ENCODE data around the gene SPTSSA.
"Not testable (repeated sequence)": the region's sequence is repeated elsewhere in the genome, so short reads cannot be mapped to it uniquely, and the experiment has no call there.

SPTSSA gene, protein sequence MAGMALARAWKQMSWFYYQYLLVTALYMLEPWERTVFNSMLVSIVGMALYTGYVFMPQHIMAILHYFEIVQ

DNA sequence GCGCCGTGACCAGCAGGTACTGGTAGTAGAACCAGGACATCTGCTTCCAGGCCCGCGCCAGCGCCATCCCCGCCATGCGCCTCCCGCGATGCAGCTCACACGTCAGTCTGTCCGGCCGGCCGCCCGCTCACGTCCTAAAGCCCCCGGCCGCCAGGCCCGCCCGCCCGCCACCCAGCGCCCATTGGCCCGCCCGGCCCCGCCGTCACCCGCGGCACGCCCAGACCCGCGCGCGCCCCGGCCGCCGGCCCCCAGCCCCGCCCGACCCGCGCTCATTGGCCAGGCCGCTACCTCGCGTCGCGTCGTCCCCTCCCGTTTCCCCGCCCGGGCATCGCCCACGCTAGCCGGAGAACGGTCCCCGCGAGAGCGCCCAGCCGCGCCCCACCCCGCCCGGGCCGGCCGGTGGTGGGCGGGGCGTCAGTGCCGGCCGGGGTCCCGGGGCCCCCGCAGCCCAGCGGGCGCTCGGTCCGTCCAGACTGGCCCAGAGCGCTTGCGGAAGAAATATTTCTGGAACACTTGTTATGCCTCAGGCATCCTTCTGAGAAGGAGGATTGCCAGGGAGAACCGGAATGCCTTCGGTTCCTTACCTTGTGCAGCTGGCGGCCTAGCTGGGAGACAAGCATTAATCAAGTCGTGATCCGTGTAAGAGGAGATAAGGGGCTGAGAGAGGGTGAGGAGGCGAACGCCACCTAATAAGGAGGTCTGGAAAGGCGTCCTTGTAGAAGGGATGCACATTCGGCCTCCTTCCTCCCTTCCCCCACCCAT lies at the start of gene SPTSSA:
TSS of gene SPTSSA (minus strand) at position 109 of the 762 bp plus-strand sequence. CDS start at position 76, 33 bp downstream.
- DNase-seq (ENCODE audit: low spot score) = peak; percentile 93

DNA sequence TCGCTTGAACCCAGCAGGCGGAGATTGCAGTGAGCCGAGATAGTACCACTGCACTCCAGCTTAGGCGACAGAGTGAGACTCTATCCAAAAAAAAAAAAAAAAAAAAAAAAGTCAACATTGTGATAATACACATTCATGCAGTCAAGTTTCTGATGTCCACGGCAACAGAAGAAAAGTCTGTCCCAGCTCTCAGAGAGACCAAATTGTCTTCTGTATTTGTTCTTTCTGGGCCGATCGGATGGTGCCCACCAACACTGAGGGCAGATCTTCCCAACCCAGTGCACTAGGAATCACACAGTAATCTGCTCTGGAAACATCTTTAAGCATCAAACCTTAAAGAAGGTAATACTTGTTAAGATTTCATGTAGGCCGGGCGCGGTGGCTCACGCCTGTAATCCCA lies 45.8 kb upstream of the SPTSSA start:
- DNase-seq (ENCODE audit: low spot score) = no peak

DNA sequence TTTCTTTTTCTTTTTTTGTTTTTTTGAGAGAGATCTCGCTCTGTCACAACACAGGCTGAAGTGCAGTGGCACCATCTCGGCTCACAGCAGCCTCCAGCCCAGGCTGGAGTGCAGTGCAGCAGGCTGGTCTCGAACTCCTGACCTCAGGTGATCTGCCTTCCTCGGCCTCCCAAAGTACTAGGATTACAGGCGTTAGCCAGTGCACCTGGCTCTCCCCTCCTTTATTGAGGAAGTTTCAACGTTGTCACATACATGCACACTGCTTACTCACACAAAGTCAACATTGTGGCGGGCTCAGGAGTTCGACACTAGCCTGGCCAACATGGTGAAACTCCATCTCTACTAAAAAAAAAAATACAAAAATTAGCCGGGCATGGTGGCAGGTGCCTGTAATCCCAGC lies 45.4 kb upstream of the SPTSSA start:
- no peak for DNase-seq (ENCODE audit: low spot score)

DNA sequence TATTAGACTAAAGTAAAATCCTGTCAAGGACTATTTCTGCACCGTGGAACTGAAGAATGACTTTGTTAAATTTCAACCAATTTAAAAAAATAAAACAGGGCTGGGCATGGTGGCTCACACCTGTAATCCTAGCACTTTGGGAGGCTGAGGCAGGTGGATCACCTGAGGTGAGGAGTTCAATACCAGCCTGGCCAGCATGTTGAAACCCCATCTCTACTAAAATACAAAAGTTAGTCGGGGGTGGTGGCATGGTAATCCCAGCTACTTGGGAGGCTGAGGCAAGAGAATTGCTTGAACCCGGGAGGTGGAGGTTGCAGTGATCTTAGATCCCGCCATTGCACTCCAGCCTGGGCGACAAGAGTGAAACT lies 43.1 kb upstream of the SPTSSA start:
- not testable (repeated sequence) for DNase-seq (ENCODE audit: low spot score)

DNA sequence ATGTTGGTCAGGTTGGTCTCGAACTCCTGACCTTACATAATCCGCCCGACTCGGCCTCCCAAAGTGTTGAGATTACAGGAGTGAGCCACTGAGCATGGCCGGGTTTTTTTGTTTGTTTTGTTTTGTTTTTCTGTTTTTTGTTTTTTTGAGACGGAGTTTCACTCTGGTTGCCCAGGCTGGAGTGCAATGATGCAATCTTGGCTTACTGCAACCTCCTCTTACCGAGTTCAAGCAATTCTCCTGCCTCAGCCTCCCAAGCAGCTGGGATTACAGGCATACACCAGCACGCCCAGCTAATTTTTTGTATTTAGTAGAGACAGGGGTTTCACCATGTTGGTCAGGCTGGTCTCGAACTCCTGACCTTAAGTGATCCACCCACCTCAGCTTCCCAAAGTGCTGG lies 42.0 kb upstream of the SPTSSA start:
- not testable (repeated sequence) for DNase-seq (ENCODE audit: low spot score)

DNA sequence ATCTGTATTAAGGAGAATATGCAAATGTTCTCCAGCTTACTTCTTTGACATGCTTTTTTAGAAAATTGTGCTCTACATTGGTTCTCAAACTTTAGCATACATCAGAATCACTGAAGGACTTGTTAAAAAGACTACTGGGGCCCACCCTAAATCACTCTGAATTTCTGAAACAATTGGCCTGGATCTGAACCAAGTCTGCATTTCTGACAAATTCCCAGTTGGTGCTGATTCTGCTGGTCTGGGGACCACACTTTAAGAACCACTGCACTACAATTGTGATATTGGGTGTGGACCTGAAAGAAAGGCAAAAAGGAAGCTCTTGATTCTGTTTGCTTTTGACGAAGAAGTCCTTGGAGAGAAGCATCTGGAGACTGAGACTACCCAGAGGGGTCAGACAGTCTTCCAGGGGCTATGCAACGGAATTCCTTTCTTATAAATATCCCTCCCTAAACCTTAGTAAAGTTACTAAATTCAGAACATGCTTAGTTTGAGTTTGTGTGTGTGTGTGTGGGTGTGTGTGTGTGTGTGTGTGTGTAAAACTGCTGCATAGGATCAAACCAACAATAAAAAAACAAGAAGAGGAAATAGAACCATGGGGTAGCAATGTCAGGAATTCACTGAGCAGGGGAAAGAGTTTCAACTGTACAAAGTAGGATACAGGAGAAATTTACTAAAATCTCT lies 40.6 kb upstream of the SPTSSA start:
- no peak for DNase-seq (ENCODE audit: low spot score)

DNA sequence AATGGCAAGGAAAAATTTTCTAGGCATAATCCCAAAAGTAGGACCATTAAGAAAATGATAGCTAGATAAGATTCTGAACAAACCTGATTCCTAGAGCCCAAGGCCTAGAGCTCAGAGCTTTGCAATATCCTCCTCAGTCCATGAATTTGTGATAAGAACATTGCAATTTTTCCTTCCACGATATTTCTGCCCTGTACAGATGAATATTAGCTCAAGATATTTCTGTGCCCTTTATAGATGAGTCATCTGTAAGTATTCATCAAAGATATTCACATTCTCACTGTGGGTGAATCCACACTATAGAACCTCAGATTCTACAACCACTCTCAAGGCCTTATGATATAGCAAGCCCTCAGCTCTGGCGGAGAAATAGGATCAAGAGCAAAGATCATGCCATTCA lies 40.0 kb upstream of the SPTSSA start:
- DNase-seq (ENCODE audit: low spot score) = no peak

DNA sequence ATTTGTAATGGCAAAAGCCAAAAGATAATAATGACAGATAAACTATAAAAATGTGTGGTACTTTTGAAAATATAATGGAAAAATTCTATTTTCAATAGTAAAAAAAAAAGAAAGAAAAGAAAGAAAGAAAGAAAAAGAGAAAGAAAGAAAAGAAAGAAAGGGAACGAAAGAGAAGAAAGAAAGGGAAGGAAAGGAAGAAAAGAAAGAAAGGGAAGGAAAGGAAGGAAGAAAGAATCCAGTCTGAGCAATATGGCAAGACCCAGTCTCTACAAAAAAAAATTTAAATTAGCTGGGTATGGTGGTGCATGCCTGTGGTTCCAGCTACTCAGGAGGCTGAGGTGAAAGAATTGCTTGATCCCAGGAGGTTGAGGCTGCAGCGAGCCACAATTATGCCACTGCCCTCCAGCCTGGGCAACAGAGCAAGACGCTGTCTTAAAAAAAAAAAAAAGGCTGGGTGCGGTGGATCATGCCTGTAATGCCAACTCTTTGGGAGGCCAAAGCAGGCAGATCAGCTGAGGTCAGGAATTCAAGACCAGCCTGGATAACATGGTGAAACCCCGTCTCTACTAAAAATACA lies 39.1 kb upstream of the SPTSSA start:
- no peak for DNase-seq (ENCODE audit: low spot score)

DNA sequence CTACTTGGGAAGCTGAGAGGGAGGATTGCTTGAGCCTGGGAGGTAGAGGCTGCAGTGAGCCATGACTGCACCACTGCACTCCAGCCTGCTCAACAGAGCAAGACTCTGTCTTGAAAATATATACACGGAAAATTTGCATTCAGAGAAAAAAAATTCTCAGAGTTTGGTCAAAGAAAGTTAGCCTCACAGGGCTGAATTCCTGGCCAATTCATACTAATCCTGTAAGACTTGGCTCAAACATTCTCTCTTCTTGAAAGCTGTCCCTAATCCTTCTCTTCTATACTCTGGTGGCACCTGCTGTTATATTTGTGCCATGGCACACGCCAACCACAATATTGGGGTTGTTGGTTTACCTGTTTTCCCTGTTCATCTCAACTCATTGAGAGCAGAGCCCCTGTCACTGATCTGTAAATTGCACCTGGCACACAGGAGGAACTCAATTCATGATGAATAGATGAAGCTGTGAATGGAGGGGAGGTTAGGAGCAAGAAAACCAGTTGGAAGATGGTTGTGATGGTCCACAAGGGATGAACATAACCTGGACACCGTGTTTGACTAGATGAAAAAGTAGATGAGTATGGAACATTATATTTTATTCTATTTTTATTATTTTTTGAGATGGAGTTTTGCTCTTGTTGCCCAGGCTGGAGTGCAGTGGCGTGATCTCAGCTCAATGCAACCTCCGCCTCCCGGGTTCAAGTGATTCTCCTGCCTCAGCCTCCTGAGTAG lies 36.8 kb upstream of the SPTSSA start:
- no peak for DNase-seq (ENCODE audit: low spot score)

DNA sequence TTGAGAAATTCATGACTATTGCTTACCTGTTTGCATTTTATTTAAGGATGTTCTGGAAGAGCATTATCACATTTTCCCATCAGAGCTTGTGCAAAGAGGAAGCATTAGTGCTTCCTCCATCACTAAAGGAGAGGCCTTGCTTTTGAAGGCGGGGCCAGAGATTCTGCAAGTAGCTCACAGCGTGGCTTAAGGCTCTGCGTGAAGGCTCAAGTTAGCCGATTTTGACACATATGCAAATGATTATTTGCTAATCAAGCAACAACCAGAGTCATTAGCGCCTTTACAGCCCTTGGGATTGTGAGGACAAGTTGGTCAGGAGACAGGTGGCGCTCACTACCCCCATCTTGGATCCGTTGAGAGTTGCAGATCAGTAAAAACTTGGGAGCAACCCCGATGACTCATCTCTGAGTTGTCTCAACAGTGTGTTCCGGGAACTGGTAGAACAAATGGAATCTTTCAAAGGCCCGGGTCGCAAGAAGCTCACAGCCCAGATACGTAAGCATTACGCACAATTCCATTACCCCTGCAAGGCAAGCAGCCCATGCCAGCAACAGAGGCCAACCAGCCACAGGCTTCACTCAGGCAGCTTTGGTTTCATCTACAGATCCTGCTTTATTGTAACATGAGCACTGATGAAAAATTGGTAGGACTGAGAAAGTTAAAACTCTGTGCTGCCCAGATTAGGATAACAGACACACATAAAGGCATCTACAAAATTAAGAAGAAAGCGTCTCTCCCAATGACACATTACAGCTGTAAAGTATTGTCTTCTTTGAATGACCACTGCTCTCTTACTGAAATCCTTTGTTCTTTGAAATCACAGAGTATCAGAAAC lies 34.9 kb upstream of the SPTSSA start:
- DNase-seq (ENCODE audit: low spot score) = peak; percentile 47

DNA sequence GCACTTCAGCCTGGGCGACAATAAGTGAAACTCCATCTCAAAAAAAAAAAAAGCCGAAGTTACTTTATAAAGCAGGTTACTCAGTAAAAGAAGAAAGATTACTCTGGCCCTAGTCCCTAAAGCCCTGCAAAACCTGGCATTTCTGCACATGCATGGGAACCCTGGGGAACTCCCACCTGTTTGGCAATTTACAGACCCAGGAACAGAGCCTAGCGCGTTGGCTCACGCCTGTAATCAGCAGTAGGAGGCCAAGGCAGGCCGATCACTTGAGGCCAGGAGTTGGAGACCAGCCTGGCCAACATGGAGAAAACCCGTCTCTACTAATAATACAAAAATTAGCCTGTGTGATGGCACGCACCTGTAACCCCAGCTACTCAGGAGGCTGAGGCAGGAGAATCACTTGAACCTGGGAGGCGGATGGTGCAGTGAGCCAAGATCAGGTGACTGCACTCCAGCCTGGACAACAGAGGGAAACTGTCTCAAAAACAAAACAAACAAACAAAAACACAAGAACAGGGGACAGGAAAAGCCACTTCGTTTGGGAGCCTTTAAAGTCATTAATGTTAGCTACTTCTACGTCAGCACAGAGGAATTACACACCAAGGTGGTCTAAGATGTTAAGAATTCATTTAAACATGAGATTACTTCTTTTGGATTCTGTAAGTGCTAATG lies 34.1 kb upstream of the SPTSSA start:
- no peak for DNase-seq (ENCODE audit: low spot score)

DNA sequence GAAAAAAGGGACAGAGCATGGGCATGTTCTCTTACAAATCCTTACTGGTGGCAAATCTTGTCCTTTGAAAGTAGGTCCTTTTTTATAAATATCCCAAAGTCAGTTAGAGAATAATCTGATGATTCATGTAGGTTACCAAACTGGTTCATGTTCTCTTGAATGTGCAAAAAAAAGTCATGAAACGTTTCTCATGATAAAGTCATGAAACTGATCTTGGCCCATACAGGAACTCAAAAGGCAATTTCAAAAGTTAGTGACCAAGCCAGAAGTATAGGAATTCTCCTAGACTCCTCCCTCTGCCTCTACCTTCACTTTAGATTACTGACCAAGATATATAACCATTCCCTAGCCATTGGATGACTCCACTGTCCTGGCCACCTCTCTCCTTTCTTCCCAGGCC lies 27.3 kb upstream of the SPTSSA start:
- DNase-seq (ENCODE audit: low spot score) = no peak

DNA sequence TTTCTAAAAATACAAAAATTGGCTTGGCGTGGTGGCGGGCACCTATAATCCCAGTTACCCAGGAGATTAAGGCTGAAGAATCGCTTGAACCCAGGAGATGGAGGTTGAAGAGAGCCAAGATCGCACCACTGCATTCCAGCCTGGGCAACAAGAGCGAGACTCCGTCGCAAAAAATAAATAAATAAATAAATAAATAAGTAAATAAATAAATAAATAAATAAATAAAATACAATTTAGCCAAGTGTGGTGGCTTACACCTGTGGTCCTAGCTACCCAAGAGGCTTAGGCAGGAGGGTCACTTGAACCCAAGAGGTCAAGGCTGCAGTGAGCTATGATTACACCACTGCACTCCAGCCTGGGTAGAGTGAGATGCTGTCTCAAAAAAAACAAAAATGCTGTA lies 26.5 kb upstream of the SPTSSA start:
- DNase-seq (ENCODE audit: low spot score) = no peak

DNA sequence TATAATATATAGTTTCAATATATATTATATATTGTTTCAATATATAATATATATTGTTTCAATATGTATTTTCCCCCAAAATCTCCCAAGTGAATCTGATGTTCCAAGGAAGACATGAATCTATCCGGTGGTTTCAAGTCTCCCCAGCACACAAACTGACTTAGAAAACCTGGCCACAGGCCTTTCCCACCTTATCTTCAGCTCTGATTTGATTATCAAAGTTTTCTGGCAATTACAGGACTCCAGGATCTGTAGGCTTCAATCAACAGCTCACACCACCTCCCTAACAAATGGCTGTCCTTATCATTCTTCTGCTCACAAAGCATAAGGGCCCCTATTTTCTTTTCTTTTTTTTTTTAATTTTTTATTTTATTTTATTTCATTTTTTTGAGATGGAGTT lies 22.7 kb upstream of the SPTSSA start:
- DNase-seq (ENCODE audit: low spot score) = no peak

DNA sequence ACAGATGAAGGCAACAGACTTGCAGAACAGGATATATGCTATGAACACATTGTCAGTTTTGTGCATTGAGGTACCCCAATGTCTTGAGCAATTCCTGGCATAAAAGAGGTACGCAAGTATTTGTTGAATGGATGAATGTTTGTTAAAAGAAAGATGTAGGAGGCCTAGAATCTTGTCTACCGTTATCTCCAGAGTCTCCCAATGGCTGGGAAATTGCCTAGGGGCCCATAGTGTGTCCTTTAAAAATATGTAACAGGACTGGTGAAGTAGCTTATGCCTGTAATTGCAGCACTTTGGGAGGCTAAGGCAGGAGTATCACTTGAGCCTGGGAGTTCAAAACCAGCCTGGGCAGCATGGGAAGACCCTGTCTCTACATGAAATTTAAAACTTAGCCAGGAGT lies 20.4 kb upstream of the SPTSSA start:
- no peak for DNase-seq (ENCODE audit: low spot score)

DNA sequence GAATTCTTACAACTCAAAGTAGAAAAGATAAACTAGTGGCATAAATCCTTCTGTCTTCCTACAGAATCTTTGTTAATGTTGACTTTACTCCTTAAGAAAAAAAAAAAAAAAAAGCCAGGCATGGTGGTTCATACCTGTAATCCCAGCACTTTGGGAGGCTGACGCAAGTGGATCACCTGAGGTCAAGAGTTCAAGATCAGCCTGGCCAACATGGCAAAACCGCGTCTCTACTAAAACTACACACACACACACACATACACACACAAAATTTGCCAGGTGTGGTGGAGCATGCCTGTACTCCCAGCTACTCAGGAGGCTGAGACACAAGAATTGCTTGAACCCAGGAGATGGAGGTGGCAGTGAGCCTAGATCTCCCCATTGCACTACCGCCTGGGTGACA lies 17.7 kb upstream of the SPTSSA start:
- no peak for DNase-seq (ENCODE audit: low spot score)

DNA sequence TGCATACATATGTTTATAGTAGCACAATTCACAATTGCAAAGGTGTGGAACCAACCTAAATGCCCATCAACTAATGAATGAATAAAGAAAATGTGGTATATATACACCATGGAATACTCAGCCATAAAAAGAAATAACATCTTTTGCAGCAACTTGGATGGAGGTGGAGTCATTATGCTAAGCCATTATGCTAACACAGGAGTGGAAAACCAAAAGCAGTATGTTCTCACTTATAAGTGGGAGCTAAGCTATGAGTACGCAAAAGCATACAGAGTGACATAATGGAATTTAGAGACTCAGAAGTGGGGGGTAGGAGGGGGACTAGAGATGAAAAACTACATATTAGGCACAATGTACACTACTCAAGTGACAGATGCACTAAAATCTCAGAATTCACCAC lies 16.2 kb upstream of the SPTSSA start:
- no peak for DNase-seq (ENCODE audit: low spot score)

DNA sequence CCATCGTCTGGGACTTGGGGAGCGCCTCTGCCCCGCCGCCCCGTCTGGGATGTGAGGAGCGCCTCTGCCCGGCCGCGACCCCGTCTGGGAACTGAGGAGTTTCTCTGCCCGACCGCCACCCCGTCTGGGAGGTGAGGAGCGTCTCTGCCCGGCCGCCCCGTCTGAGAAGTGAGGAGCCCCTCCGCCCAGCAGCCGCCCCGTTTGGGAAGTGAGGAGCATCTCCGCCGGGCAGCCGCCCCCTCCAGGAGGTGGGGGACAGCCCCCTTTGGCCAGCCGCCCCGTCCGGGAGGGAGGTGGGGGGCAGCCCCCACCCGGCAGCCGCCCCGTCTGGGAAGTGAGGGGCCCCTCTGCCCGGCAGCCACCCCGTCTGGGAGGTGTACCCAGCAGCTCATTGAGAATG lies 14.0 kb upstream of the SPTSSA start:
- DNase-seq (ENCODE audit: low spot score) = not testable (repeated sequence)

DNA sequence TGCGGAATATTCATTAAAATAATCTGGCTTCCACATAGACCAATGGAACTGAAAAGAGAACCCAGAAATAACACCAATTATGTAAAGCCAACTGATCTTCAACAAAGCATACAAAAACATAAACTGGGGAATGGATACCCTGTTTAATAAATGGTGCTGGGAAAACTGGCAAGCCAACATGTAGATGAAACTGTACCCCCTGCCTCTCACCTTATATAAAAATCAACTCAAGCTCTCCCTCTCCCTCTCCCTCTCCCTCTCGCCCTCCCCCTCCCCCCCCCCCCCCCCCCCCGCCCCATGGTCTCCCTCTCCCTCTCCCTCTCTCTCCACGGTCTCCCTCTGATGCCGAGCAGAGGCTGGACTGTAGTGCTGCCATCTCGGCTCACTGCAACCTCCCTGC lies 13.1 kb upstream of the SPTSSA start:
- DNase-seq (ENCODE audit: low spot score) = no peak

DNA sequence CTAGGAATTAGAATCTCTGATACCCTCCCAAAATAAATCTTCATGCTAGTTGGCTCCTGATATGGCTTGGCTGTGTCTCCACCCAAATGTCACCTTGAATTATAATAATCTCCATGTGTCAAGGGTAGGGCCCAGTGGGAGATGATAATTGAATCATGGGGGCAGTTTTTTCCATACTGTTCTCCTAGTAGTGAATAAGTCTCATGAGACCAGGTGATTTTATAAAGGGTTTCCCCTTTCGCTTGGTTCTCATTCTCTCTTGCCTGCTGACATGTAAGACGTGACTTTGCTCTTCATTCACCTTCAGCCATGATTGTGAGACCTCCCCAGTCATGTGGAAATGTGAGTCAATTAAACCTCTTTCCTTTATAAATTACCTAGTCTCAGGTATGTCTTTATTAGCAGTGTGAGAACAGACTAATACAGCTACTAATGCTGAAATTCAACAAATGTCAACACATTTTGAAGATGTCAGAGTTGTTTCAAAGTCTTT lies 12.2 kb upstream of the SPTSSA start:
- DNase-seq (ENCODE audit: low spot score) = no peak

DNA sequence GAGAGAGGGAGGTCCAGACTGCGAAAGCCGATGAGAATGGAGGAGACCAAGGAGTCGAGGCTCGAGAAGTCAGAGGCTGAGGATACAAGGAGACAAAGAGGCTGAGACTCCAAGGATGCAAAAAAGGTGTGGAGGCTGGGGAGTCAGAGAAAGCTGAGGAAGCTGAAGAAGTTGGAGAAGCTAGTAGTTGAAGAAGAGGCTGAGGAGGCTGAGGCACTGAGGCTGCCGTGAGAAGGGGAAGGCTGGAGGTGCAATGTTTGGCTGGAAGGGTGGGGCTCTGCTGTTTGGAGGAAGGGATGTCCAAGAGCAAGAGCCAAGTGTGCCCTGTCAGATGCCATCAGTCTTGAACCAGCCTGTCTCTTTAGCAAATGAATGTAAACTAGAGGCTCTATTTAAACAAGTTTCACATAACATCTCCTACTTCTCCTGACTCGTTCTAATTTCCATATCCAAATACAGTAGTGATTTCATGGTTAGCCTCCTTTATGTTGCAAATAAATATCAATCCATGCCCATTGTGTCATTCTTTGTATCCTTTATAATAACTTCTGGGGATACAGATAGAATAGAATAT lies 10.8 kb upstream of the SPTSSA start:
- no peak for DNase-seq (ENCODE audit: low spot score)

Data from putamen (tissue), 1 donor.